ENCODE results near the gene NT5C.
A peak's percentile ranks its signal among the peaks of the same experiment; 100 is the strongest.

DNA sequence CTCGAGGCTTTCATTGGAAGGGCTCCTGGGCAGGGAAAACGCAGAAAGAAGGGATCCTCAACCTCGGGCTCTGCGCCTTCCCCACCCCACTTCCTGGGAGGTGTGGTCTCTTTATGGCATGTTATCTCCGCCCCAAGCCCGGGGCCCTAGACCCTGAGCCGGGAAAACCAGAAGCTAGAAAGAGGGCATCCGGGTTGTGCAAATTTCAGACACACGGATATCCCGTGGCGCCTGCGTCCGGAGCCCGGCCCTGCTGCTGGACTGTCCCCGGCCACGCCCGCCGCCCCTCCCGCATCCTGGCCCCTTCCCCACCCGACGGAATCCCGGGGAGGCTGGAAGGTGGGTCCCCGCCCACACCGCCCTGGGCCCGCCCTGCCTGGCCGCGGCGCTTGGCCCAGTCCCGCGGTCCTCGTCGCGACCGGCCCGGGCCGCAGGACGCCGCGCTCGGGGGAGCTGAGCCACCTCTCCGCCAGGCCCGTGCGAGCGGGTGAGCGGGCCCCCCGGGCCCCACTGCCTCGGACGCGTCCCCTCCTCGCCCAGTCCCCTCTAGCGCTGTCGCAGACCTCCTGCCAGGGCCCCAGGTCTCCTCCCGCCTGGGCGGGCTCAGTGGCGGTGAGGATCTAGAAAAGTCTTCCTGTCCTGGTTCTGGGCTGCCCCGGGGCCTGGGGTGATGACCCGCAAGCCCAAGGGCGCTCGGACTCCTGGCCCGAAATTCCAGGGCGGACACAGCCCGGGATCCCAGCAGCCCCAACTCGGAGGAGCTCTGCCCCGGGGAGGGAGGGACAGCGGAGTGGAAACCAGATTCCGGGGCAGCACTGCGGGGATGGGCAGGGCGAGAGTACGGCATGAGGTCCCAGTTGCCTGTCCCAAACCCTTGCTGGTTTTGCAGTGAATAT lies 43.7 kb downstream of the NT5C start, which contains the start of gene SLC16A5:
- TF ChIP-seq, protein P1, sequence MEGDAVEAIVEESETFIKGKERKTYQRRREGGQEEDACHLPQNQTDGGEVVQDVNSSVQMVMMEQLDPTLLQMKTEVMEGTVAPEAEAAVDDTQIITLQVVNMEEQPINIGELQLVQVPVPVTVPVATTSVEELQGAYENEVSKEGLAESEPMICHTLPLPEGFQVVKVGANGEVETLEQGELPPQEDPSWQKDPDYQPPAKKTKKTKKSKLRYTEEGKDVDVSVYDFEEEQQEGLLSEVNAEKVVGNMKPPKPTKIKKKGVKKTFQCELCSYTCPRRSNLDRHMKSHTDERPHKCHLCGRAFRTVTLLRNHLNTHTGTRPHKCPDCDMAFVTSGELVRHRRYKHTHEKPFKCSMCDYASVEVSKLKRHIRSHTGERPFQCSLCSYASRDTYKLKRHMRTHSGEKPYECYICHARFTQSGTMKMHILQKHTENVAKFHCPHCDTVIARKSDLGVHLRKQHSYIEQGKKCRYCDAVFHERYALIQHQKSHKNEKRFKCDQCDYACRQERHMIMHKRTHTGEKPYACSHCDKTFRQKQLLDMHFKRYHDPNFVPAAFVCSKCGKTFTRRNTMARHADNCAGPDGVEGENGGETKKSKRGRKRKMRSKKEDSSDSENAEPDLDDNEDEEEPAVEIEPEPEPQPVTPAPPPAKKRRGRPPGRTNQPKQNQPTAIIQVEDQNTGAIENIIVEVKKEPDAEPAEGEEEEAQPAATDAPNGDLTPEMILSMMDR (IDR thresholded peaks at IDR 0.05), result no peak
- peak in 3 of 4 donors; percentile 29 to 57 (median 38) for TF ChIP-seq POLR2AphosphoS5 (IDR thresholded peaks at IDR 0.05)
- peak; percentile 13 to 30 for TF ChIP-seq POLR2A (IDR thresholded peaks at IDR 0.05)
